Left lobe of liver (tissue), 2 donors: ENCODE data around the gene ANKMY1. TPM values are rescaled to one million over a fixed set of nuclear protein-coding genes. Genes with fewer than 3 reads are reported as not detected.

Experiments
- ATAC-seq: fragments of 200-7000 bp; cut with Tn5 transposase; one replicate; pipeline ENCODE4 v1.9.1; 2020; ENCODE audit warnings: mild to moderate bottlenecking, moderate library complexity
- DNase-seq: peaks from one replicate; pipeline ENCODE4 v3.0.0-alpha.2; 2020; ENCODE audit warnings: low spot score
- total RNA-seq: library from RNA; stranded (reverse); gene quantifications from one replicate; pipeline ENCODE4 v1.2.1, GENCODE V29; 2021
- donor health status: DM: no; HTN: no; CAD: no; lungs with moderate emphysema.
- donor health status: DM: no; HTN: yes; CAD: no.

The ANKMY1 gene
- total RNA-seq, 1 donor from 2014 or later, result 13.1 TPM

GRCh38 chr2:240582781-240583180, 25.0 kb upstream of the ANKMY1 start:
- DNase-seq (no peak), ATAC-seq (no peak)

- no peak for ATAC-seq
- DNase-seq, result no peak
Observed at GRCh38 chr2:240581811-240582210, 24.0 kb upstream of the ANKMY1 start.

DNA sequence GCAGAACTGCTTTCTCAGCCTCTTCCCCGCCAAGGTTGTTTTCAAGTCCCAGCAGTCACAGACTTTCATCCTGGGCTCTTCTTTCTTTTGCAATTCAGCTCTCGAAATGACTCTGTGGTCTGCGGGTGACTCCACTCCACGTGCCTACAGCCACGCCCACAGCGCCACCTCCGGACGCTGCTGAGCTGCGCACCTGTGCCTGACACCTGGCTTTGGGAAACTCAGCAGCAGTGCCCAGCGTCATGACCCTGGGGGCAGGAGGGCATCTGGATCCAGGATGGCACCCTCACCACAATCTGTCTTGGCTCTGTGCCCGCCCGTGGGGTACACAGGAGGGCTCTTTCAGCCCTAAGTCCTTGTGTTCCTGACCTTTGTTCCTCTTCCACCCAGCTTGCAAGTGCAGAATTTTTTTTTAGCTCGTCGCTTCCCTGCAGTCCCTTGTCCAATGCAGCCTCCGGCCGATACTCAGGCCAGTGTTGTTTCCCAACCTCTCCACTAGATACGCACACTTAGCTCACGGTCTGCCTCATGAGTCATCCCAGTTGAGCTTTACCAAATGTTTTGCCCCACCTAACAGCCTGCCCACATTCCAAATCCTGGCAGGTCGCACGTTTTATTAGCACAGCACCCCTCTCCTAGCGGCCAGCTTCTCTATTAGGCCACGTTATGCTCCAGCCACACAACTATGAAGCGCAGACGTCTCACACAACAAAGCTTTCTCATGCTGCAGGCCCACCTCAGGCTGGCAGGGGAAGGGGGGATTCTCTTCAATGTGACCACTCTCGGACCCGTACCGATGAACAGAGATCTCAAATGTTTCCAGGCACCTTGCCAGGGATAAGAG, 22.2 kb upstream of the ANKMY1 start:
- ATAC-seq, result peak; percentile 81
- DNase-seq, result peak; percentile 88

- ATAC-seq, result no peak
- DNase-seq, result no peak
Observed at GRCh38 chr2:240579071-240579762, 21.4 kb upstream of the ANKMY1 start.

DNA sequence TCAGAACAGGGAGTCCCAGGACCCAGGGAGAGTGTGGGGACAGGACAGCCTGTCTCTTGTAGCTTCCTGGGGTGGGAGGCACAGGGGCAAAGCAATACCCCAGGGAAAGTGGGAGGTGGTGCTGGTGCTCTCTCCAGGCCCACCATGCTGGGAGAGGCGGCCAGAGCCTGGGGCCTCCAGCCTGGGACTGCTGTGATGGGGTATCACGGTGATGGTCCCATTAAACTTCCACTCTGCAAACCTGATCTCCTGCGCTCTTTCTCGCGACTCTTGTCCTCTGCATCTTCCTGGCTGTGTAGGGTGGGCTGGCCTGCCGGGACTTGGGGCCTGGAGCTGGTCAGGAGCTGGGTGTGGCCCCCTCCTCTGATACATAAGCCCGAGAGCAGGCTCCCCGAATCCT, 20.7 kb upstream of the ANKMY1 start:
- DNase-seq (no peak), ATAC-seq (no peak)

- DNase-seq (no peak), ATAC-seq (no peak)
Observed at GRCh38 chr2:240578110-240578450, 20.3 kb upstream of the ANKMY1 start.

GRCh38 chr2:240577281-240578109, 19.7 kb upstream of the ANKMY1 start:
- no peak for DNase-seq
- ATAC-seq, result no peak

GRCh38 chr2:240576436-240577205, 18.8 kb upstream of the ANKMY1 start:
- DNase-seq (no peak), ATAC-seq (no peak)

DNA sequence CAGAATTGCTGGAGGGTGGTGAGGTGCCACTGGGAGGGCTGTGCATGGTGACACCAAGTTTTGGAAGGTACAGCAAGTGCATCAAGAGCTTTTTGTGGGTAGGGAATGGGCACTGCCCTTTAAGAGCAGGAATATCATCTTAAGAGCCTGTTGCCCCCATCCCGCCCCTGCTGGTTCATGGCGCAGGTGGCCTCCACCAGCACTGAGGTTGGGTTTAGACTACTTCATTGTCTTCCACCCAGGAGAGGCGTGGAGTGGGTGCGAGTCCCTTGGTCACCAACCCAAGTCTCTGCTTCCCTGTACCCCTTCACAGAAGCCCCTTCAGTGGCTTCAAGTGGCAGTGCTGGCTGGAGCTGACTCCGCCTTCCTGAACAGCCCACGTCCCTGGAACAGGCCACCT, 18.2 kb upstream of the ANKMY1 start:
- DNase-seq (no peak), ATAC-seq (no peak)

DNA sequence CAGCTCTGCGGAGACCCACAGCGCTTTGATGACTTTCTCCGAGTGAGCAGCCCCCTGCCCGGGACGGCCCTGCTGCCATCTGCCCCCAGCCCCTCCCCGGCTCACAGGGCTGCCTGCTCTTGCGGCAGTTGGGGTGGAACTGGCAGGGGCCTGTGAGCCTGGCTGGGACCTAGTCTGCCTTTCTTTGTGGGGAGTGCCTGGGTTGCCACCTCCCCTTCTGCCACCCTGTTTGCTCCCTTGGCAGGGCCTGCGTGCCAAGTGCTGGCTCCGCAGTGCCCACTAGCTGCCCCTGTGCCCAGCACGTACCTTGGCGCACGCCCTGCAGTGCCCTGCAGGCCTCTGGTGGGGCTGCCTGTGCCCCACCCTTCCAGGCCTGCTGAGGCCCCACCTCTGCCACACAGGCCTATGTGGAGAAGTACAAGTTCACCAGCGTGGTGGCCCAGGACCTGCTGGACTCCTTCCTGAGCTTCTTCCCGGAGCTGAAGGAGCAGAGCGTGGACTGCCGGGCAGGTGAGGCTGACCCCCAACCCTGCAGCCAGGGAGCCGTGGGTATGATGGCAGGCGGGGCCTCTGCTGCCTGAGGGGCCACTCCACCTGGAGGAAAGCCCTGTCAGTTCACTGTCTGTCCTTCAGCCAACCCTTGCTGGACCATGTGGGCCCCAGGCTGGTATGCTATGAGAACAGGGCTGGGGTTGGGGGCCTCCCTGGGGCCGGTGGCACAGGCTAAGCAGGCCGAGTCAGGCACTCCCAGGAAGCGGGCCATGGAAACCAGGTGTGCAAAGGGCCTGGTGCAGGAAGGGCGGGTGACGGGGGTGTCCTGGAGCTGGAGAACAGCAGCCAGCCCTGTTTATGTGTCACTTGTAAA, 17.5 kb upstream of the ANKMY1 start:
- no peak for ATAC-seq
- no peak for DNase-seq

GRCh38 chr2:240574386-240575100, 16.8 kb upstream of the ANKMY1 start:
- DNase-seq, result no peak
- ATAC-seq, result no peak

DNA sequence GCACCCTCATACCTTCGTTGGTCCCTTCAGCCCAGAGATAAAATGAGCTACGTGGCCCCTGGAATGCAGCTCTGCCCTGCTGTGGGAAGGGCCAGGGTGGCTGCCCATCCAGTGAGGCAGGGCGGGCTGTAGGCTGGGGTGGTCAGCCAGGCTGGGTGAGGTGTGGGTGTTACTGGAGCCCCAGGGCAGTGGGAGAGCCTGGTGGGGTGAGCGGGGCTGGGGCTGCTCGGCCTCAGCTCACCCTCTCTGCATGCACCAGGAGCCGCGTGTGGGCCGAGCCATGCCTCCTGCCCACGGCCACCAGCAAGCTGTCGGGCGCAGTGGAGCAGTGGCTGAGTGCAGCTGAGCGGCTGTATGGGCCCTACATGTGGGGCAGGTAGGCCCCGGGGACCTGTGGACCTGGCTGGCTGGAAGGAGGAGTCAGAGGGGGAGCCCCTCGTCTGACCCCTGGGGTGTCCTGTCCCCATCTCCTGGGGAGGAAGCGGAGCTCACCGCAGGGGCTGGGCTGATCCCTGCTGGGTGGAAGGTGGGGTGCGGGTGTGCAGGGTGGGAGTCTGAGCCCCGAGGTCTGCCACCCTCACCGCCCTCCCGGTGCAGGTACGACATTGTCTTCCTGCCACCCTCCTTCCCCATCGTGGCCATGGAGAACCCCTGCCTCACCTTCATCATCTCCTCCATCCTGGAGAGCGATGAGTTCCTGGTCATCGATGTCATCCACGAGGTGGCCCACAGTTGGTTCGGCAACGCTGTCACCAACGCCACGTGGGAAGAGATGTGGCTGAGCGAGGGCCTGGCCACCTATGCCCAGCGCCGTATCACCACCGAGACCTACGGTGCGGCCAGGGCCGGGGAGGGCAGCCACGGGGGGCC, 16.0 kb upstream of the ANKMY1 start:
- no peak for ATAC-seq
- DNase-seq, result no peak

DNA sequence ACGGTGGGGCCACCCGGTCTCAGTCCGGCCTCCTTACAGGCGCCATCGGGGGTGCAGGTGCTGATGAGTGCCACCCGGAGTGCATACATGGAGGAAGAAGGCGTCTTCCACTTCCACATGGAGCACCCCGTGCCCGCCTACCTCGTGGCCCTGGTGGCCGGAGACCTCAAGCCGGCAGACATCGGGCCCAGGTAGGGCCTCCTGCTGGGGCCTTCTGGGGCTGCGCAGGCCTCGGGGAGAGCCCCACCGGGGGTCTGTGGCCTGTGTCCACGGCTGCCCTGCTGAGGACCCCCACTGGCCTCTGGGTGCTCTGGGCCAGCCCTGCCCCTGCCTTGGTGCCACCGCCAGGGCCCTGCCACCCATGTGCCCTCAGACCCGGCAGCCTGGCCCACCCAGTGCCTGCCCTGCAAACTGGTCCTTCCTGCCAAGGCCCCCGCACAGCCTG, 15.3 kb upstream of the ANKMY1 start:
- DNase-seq, result peak; percentile 45

DNA sequence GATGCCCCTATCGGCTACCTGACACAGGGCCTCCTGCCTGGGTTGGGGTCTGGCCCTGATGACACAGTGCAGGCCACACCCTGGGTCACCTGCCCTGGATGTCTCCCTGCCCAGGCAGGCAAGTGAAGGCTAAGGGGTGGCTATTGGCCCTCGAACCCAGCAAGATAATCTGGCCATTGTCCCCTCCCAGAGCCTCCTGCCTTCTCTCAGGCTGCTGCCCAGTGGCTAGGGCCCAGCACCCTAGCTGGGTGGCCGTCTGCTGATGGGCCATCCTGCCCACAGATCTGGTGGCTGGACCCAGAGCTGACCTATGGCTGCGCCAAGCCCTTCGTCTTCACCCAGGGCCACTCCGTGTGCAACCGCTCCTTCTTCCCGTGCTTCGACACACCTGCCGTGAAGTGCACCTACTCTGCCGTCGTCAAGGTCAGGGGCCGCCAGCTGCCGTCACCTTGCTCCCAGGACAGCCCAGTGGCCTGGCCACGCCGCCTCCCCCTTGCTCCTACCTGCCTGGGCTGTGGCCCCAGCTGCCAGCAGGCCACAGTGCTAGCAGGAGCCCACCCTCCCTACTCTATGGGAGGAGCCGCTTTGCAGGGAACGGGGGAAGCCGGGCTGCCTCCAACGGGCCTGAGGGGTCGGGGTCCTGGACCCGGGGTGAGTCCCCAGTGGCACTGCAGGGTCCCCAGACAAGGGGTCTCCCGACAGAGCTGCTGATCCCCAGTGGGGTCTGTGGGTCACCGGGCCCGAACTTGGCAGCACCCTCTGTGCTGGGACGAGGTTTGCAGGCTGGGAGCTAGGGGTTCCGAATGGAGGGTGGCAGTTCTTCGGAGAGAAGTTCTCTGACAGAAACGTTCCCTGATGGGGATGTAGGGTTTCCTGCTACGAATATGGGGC, 14.6 kb upstream of the ANKMY1 start:
- no peak for ATAC-seq
- peak; percentile 45 for DNase-seq

More for the DNA sequence above, 15.3 kb upstream of the ANKMY1 start:
- ATAC-seq, result no peak

DNA sequence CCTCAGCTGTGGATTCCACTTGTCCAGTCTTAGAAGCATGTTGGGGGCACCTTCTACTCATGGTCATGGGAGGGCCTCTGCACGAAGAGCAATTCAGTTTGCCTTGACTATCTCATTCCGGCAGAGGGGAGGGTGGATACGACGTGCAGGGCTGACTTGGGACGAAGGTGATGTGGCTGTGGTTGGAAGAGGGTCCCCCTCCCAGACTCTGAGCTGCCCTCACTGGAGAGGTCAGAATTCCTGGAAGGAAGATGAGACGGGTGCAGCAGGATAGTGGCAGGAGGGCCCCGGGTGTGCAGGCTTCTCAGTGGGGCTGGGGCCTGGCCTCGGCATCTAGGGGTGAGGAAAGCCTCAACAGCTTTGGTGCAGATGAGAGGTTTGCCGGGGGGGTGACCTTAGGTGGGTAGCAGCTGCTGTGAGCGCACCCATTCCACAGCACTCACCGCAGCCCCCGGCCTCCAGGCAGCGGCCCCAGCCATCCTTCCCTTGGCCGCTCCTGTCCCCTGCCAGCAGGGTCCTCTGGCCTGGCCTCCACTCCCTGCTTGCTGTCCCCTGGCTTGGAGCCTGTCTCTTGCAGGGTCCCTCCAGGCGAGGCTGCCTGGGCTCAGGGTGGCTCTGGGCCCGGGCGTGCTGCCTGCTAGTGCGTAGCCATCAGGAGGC, 13.7 kb upstream of the ANKMY1 start:
- peak; percentile 44 for DNase-seq
- no peak for ATAC-seq

DNA sequence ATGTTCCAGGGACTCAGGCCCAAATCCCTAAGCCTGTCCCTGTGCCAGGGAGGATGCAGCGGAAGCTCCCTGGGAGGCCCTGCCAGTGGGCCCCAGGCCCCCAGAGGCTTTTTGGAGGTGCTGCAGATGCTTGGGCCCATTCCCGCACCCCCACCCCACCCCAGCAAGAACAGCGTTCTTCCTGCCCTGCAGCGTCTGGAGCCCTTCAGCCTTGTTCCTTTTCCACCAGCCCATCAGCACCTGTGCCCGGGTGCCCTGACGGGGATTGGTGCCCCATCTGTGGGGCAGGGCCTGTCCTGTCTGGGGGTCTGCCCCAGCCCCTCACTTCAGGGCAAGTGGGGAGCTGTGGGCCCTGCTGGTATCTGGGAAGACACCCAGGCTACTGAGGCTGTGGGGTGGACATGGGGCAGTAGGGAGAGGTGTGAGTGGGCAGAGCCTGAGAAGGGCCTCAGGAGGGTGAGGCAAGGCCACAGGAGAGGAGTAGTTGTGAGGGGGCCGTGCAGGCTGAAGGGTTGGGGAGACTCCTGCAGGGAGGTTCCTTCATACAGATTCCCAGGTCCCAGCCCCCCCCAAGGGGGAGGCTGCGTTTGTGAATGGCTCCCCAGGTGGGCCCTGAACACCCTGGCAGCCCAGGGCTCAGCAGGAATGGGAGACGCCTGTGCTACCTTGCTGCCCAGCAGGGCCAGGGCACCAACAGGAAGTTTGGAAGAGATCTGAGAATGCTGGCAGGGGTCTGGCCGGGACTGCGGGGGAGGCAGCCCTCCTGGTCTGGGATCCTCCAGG, 12.9 kb upstream of the ANKMY1 start:
- ATAC-seq, result no peak
- DNase-seq, result no peak
